ENCODE results near the gene STRADA. TPM values are rescaled to one million over a fixed set of nuclear protein-coding genes. Genes with fewer than 3 reads are reported as not detected.
"Not testable (repeated sequence)": the region's sequence is repeated elsewhere in the genome, so short reads cannot be mapped to it uniquely, and the experiment has no call there.

STRADA gene
- total RNA-seq, 4 donors from 2014 or later = 14.4 to 39.1 (median 23.3) TPM

GRCh38 chr17:63741143-63741407 is 524 bp downstream of the STRADA start:
- WGBS, 2 donors (ENCODE audit: low coverage in 1 of 2) = 0% methylated on average over 5 of the region's 14 CpGs
- peak overlapping the region; percentile 47 to 77 for H3K4me3 ChIP-seq
- H3K36me3 ChIP-seq = peaks cover 0 to 17% of the 10 kb centered on the region in 2 donors
- TF ChIP-seq POLR2AphosphoS5 (IDR thresholded peaks at IDR 0.05) = no peak
- no peak for TF ChIP-seq EP300 (IDR thresholded peaks at IDR 0.05)
- no peak for TF ChIP-seq POLR2A (IDR thresholded peaks at IDR 0.05)
- no peak for TF ChIP-seq CTCF (IDR thresholded peaks at IDR 0.05)
- no peaks in the 10 kb centered on the region for H3K27me3 ChIP-seq
- no peaks in the 10 kb centered on the region for H3K9me3 ChIP-seq
- ATAC-seq = no peak
- H3K27ac ChIP-seq = peak overlapping the region; percentile 87 to 93 (median 90)
- peaks cover 0 to 24% (median 10%) of the 10 kb centered on the region in 3 donors for H3K4me1 ChIP-seq

GRCh38 chr17:63740464-63741142 is 996 bp downstream of the STRADA start:
- WGBS, 2 donors (ENCODE audit: low coverage in 1 of 2) = 24 to 35% methylated on average over 10 to 11 of the region's 12 CpGs
- H3K27me3 ChIP-seq = no peaks in the 10 kb centered on the region
- no peak for ATAC-seq
- H3K36me3 ChIP-seq = peaks cover 0 to 13% of the 10 kb centered on the region in 2 donors
- H3K27ac ChIP-seq = peak overlapping the region; percentile 87 to 93 (median 90)
- peak overlapping the region; percentile 47 to 77 for H3K4me3 ChIP-seq
- TF ChIP-seq CTCF (IDR thresholded peaks at IDR 0.05) (no peak), EP300 (IDR thresholded peaks at IDR 0.05) (no peak), POLR2A (IDR thresholded peaks at IDR 0.05) (no peak), POLR2AphosphoS5 (IDR thresholded peaks at IDR 0.05) (no peak)
- H3K9me3 ChIP-seq = no peaks in the 10 kb centered on the region
- H3K4me1 ChIP-seq = peaks cover 0 to 24% (median 10%) of the 10 kb centered on the region in 3 donors

- WGBS, 2 donors (ENCODE audit: low coverage in 1 of 2) = 93 to 97% methylated on average over 6 to 8 of the region's 8 CpGs
- no peak overlapping the region for H3K4me3 ChIP-seq
- TF ChIP-seq POLR2A (IDR thresholded peaks at IDR 0.05) (no peak), CTCF (IDR thresholded peaks at IDR 0.05) (no peak), EP300 (IDR thresholded peaks at IDR 0.05) (no peak), POLR2AphosphoS5 (IDR thresholded peaks at IDR 0.05) (no peak)
- no peaks in the 10 kb centered on the region for H3K9me3 ChIP-seq
- no peak for ATAC-seq
- peaks cover 0 to 12% (median 6%) of the 10 kb centered on the region in 3 donors for H3K4me1 ChIP-seq
- H3K27ac ChIP-seq = no peak overlapping the region
- no peaks in the 10 kb centered on the region for H3K27me3 ChIP-seq
- peaks cover 0 to 3% of the 10 kb centered on the region in 2 donors for H3K36me3 ChIP-seq
Observed at GRCh38 chr17:63735691-63736090, 5.9 kb downstream of the STRADA start.

GRCh38 chr17:63722403-63722802 is 19.2 kb downstream of the STRADA start:
- H3K27me3 ChIP-seq = no peaks in the 10 kb centered on the region
- H3K4me1 ChIP-seq = no peaks in the 10 kb centered on the region
- no peak overlapping the region for H3K27ac ChIP-seq
- ATAC-seq = no peak
- H3K4me3 ChIP-seq = no peak overlapping the region
- no peaks in the 10 kb centered on the region for H3K9me3 ChIP-seq
- WGBS, 2 donors (ENCODE audit: low coverage in 1 of 2) = 62 to 70% methylated on average over 2 of the region's 2 CpGs
- H3K36me3 ChIP-seq = peaks cover 0 to 76% of the 10 kb centered on the region in 2 donors
- no peak for TF ChIP-seq POLR2AphosphoS5 (IDR thresholded peaks at IDR 0.05)
- no peak for TF ChIP-seq CTCF (IDR thresholded peaks at IDR 0.05)
- no peak for TF ChIP-seq EP300 (IDR thresholded peaks at IDR 0.05)
- no peak for TF ChIP-seq POLR2A (IDR thresholded peaks at IDR 0.05)

GRCh38 chr17:63720194-63720593 is 21.4 kb downstream of the STRADA start:
- H3K27me3 ChIP-seq, H3K9me3 ChIP-seq, ATAC-seq, H3K27ac ChIP-seq, H3K4me3 ChIP-seq, H3K4me1 ChIP-seq: not testable (repeated sequence)
- peaks cover 0 to 66% of the 10 kb centered on the region in 2 donors for H3K36me3 ChIP-seq
- WGBS, 2 donors (ENCODE audit: low coverage in 1 of 2) = 100% methylated on average over 1 to 2 of the region's 5 CpGs

Data from gastroesophageal sphincter (tissue), 4 donors.